Effector memory CD8-positive, alpha-beta T cell (primary cell): Measurements from ENCODE around the gene KHNYN.
"Not testable (repeated sequence)": the region's sequence is repeated elsewhere in the genome, so short reads cannot be mapped to it uniquely, and the experiment has no call there.

ENCODE experiments used
- ATAC-seq: fragments of 150-1000 bp; cut with Tn5 transposase; replicated peaks from 2 replicates; pipeline ENCODE4 v1.10.0; 2021; ENCODE audit warnings: mild to moderate bottlenecking, moderate library complexity
- DNase-seq, 3 experiments: peaks; one replicate each; pipeline ENCODE4 v3.0.0; 2021
- H3K27ac Mint-ChIP-seq, 2 donors: one replicate each; pipeline ENCODE4 v1.8.0; 2022; ENCODE audit warnings: mild to moderate bottlenecking in 2 of 2, mixed read lengths in 2 of 2, moderate library complexity in 2 of 2
- H3K27me3 Mint-ChIP-seq, 2 donors: one replicate each; pipeline ENCODE4 v1.8.0; 2022; ENCODE audit warnings: mixed read lengths in 2 of 2
- H3K36me3 Mint-ChIP-seq: one replicate; pipeline ENCODE4 v1.8.0; 2022; ENCODE audit warnings: mild to moderate bottlenecking, moderate library complexity, mixed read lengths; ENCODE audit not compliant: insufficient read depth
- H3K4me1 Mint-ChIP-seq, 2 donors: one replicate each; pipeline ENCODE4 v1.8.0; 2022; ENCODE audit warnings: low read depth in 2 of 2, mixed read lengths in 2 of 2
- H3K4me3 Mint-ChIP-seq, 2 donors: one replicate each; pipeline ENCODE4 v1.8.0; 2022; ENCODE audit warnings: mild to moderate bottlenecking in 2 of 2, mixed read lengths in 2 of 2, moderate library complexity in 2 of 2
- H3K9me3 Mint-ChIP-seq, 2 donors: one replicate each; pipeline ENCODE4 v1.8.0; 2022; ENCODE audit warnings: mixed read lengths in 2 of 2

Gene KHNYN

DNA sequence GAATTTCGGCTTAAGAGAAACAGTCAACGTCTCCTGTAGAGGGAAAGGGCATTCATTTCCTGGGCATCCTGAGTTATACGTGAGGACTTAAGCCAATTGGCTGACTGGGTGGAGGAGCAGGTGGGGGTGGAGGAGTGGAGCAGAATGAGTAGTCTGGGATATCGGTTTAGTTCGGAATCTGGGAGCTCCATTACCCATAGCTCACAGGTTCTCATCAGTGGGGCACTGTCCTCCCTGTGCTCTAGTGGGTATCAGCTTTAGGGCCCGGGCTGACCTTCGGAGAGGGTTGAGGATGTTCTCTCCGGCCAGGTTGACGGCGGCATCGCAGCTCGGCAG lies 12.1 kb downstream of the KHNYN start:
- Mint-ChIP-seq H3K36me3 (peaks cover 44% of the 10 kb centered on the region), H3K27me3 (no peaks in the 10 kb centered on the region), H3K27ac (peak overlapping the region; percentile 94 to 97), H3K4me1 (peaks cover 34% of the 10 kb centered on the region in 2 donors), H3K9me3 (no peaks in the 10 kb centered on the region), H3K4me3 (peak overlapping the region; percentile 92)
- ATAC-seq, result no peak
- DNase-seq, result no peak

- peak; percentile 87 for ATAC-seq
These were observed 12.7 kb downstream of the KHNYN start, which contains the start of gene SDR39U1 for GRCh38 chr14:24442240-24443052. Gene SDR39U1 (minus strand): TSS chr14:24442776. CDS start chr14:24442769, 7 bp downstream.

DNA sequence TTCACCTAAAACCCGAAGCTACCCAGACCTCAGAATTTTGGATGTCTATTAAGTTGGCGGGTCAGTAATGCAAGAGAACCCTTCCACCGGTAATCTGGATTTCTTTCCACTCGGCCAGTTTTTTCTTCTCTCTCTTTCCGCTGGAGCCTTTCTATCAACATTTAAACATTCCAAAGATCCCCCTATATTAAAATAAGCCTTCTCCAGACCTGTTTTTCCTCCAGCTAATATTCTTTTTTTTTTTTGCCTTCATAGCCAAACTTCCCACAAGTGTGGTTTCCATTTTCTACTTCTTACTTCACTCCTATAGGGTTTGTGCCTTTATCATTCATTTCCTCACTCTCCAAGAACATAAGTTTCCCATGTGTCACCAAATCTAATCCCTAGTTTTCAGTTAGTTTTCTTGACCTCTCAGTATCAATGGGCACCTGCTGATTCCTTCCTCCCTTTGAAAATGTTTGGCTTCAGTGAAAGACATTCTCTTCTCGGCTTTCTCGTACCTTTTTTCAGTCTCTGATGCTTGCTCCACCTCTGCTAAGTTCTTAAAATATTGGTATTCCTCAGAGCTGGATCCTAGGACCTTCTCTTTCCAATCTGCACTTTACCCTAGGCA lies 13.4 kb downstream of the KHNYN start:
- ATAC-seq, result no peak
- Mint-ChIP-seq H3K27me3 (no peaks in the 10 kb centered on the region), H3K36me3 (peaks cover 36% of the 10 kb centered on the region), H3K27ac (peak overlapping the region; percentile 94 to 97), H3K4me1 (peaks cover 26 to 28% of the 10 kb centered on the region in 2 donors), H3K9me3 (no peaks in the 10 kb centered on the region), H3K4me3 (peak overlapping the region; percentile 92)
- DNase-seq, result no peak

More at GRCh38 chr14:24442240-24443052, 12.7 kb downstream of the KHNYN start, which contains the start of gene SDR39U1:
- DNase-seq, result peak; percentile 92 to 96 (median 95)
- Mint-ChIP-seq H3K4me1 (peaks cover 30 to 32% of the 10 kb centered on the region in 2 donors), H3K27me3 (no peaks in the 10 kb centered on the region), H3K27ac (peak within 1 kb of the TSS; percentile 94 to 97), H3K9me3 (no peaks in the 10 kb centered on the region), H3K36me3 (peaks cover 38% of the 10 kb centered on the region), H3K4me3 (peak within 1 kb of the TSS; percentile 92)

GRCh38 chr14:24450828-24451227 lies 21.1 kb downstream of the KHNYN start:
- not testable (repeated sequence) for DNase-seq, H3K9me3 Mint-ChIP-seq, H3K27me3 Mint-ChIP-seq, H3K27ac Mint-ChIP-seq, H3K4me3 Mint-ChIP-seq, ATAC-seq, H3K36me3 Mint-ChIP-seq, H3K4me1 Mint-ChIP-seq

GRCh38 chr14:24456980-24457379 lies 27.2 kb downstream of the KHNYN start:
- H3K4me1 Mint-ChIP-seq, result peaks cover 5% of the 10 kb centered on the region in 2 donors
- ATAC-seq (no peak), DNase-seq (no peak)
- H3K36me3 Mint-ChIP-seq, result peaks cover 3% of the 10 kb centered on the region
- H3K9me3 Mint-ChIP-seq, result no peaks in the 10 kb centered on the region
- H3K4me3 Mint-ChIP-seq, result no peak overlapping the region
- H3K27ac Mint-ChIP-seq, result peak overlapping the region; percentile 32 to 67
- peaks cover 0 to 6% of the 10 kb centered on the region in 2 donors for H3K27me3 Mint-ChIP-seq

- DNase-seq (no peak), ATAC-seq (no peak)
- Mint-ChIP-seq H3K4me1 (peaks cover 6 to 7% of the 10 kb centered on the region in 2 donors), H3K27ac (no peak overlapping the region), H3K4me3 (no peak overlapping the region), H3K36me3 (peaks cover 3% of the 10 kb centered on the region), H3K9me3 (no peaks in the 10 kb centered on the region), H3K27me3 (no peaks in the 10 kb centered on the region)
These were observed 29.0 kb downstream of the KHNYN start for GRCh38 chr14:24458736-24459135.

DNA sequence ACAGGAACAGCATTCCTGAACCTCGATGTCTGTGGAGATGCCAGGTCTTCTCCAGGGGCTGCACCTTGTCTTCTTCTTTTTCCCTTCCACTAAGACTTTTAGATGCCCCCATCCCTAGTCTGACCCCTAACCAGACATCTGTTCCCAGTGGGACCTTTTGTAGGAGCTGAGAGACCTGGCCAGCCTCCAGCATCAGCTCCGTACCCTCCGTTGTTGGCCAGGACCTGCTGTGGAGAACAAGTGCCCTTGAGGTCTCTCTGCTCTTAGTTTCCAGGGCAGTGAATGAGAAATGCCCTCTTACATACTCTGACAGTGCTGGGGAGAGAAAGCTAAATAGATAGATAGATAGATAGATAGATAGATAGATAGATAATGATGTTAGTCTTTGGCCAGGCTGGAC lies 29.6 kb downstream of the KHNYN start:
- peaks cover 9% of the 10 kb centered on the region in 2 donors for H3K4me1 Mint-ChIP-seq
- DNase-seq (no peak), ATAC-seq (no peak)
- no peak overlapping the region for H3K4me3 Mint-ChIP-seq
- H3K36me3 Mint-ChIP-seq, result peaks cover 3% of the 10 kb centered on the region
- H3K27ac Mint-ChIP-seq, result no peak overlapping the region
- H3K27me3 Mint-ChIP-seq, result no peaks in the 10 kb centered on the region
- H3K9me3 Mint-ChIP-seq, result no peaks in the 10 kb centered on the region

DNA sequence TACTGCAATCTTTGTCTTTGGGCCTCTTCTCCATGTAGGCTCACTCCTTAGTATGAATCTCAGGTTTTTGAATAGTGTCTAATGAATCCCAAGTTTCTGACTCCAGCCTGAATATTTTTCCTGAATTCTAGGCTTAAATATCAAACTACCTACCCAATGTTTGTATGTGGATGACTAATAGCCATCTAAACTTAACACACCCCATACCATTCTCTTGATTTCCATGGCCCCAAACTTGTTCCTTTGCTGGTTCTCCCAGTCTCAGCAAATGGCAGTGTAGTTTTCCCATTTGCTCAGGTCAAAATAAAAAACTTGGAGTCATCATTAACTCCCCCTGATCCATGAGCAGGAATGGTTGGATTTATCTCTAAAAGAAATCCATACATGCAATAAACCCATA lies 31.6 kb downstream of the KHNYN start:
- Mint-ChIP-seq H3K27me3 (no peaks in the 10 kb centered on the region), H3K4me1 (peaks cover 16 to 18% of the 10 kb centered on the region in 2 donors), H3K4me3 (no peak overlapping the region), H3K36me3 (peaks cover 3% of the 10 kb centered on the region), H3K27ac (no peak overlapping the region), H3K9me3 (no peaks in the 10 kb centered on the region)
- no peak for DNase-seq
- no peak for ATAC-seq

- Mint-ChIP-seq H3K9me3 (no peaks in the 10 kb centered on the region), H3K36me3 (peaks cover 3% of the 10 kb centered on the region), H3K27me3 (no peaks in the 10 kb centered on the region), H3K4me3 (no peak overlapping the region), H3K27ac (peak overlapping the region in 1 of 2 donors; percentile 27), H3K4me1 (peaks cover 11 to 15% of the 10 kb centered on the region in 2 donors)
- DNase-seq (no peak), ATAC-seq (no peak)
These were observed 33.5 kb downstream of the KHNYN start for GRCh38 chr14:24463017-24463883.

DNA sequence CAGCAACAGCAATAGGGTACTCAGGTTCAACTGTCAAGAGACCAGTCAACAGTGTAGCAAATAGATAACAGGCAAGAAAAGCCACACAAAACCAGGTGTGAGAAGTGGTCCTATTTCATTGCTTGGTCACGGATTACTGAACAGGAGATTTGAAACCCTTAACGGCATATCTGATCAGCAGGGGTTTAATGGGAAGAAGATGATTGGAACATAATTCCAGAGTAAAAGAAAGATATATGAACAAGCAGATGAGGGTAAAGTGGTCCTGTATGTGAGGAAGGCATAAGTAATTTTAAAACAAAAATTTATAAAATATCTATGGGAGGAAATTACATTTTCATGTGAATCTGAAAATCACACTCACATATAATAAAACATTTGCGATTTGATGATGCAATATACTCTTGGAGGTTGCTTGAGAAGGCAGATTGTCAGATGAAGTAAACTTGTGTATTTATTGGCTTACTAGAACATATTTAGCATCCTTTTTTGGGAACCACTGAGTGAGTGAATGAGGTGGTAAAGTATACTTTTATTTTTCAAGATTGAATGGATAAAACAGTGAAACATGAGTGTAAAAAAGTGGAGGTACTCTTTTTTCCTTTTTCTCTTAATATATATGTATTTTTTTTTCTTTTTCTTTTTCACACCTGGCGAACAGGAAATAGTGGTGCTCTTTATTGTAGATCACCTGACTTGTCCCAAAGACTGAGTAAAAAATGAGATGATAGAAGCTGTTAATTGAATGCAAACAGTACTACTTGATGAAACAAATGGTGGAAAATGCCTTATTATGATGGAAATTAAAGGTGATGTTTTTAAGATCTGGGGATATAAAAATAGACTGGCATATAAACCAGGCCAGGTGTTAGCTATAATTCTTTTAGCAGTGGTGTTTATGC lies 34.4 kb downstream of the KHNYN start:
- Mint-ChIP-seq H3K27me3 (no peaks in the 10 kb centered on the region), H3K4me1 (peaks cover 11 to 15% of the 10 kb centered on the region in 2 donors), H3K4me3 (peak overlapping the region; percentile 3 to 36), H3K9me3 (no peaks in the 10 kb centered on the region), H3K27ac (peak overlapping the region in 1 of 2 donors; percentile 27), H3K36me3 (peaks cover 6% of the 10 kb centered on the region)
- DNase-seq (no peak), ATAC-seq (no peak)

DNA sequence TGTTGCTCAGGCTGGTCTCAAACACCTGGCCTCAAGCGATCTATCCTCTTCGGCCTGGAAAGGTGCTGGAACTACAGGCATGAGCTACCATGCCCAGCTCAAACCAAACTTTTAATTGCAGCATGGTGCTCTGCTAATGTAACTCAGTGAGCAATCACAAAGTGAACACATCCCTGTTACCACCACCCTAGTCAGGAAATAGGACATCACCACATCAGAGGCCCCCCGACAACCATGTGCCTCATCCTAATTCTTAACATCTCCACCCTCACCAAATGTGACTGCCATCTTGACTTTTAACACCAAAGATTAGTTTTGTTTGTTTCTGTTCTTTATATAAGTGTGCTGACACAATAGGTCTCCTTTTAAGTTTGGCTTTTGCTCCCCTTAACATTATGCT lies 35.6 kb downstream of the KHNYN start:
- H3K36me3 Mint-ChIP-seq, result peaks cover 3% of the 10 kb centered on the region
- H3K27me3 Mint-ChIP-seq, result peaks cover 0 to under 1% of the 10 kb centered on the region in 2 donors
- DNase-seq, result no peak
- peaks cover 11 to 15% of the 10 kb centered on the region in 2 donors for H3K4me1 Mint-ChIP-seq
- H3K27ac Mint-ChIP-seq, result no peak overlapping the region
- ATAC-seq, result no peak
- no peaks in the 10 kb centered on the region for H3K9me3 Mint-ChIP-seq
- no peak overlapping the region for H3K4me3 Mint-ChIP-seq

GRCh38 chr14:24465805-24466204 lies 36.1 kb downstream of the KHNYN start:
- Mint-ChIP-seq H3K4me1 (peaks cover 11 to 15% of the 10 kb centered on the region in 2 donors), H3K4me3 (no peak overlapping the region), H3K9me3 (no peaks in the 10 kb centered on the region), H3K27ac (no peak overlapping the region), H3K27me3 (peaks cover 0 to 5% of the 10 kb centered on the region in 2 donors), H3K36me3 (peaks cover 3% of the 10 kb centered on the region)
- ATAC-seq (no peak), DNase-seq (no peak)
